Hepatic stellate cell (primary cell): ENCODE results near the gene PPP2R1B.
A peak's percentile ranks its signal among the peaks of the same experiment; 100 is the strongest.
"Not testable (repeated sequence)": the region's sequence is repeated elsewhere in the genome, so short reads cannot be mapped to it uniquely, and the experiment has no call there.

Experiments used
- DNase-seq: peaks from one replicate; pipeline ENCODE4 v3.0.0; 2011; ENCODE audit warnings: low spot score

The PPP2R1B gene

GRCh38 chr11:111726301-111726713 lies 39.9 kb downstream of the PPP2R1B start:
- DNase-seq, result no peak

- no peak for DNase-seq
These were observed 40.6 kb downstream of the PPP2R1B start for GRCh38 chr11:111725621-111726020.

- no peak for DNase-seq
These were observed 41.5 kb downstream of the PPP2R1B start for GRCh38 chr11:111724615-111725129.

GRCh38 chr11:111723595-111723994 lies 42.6 kb downstream of the PPP2R1B start:
- no peak for DNase-seq

GRCh38 chr11:111722501-111722900 lies 43.7 kb downstream of the PPP2R1B start:
- DNase-seq, result no peak

- no peak for DNase-seq
These were observed 45.2 kb downstream of the PPP2R1B start for GRCh38 chr11:111720801-111721494.

- no peak for DNase-seq
These were observed 46.8 kb downstream of the PPP2R1B start for GRCh38 chr11:111719379-111719778.

GRCh38 chr11:111718859-111719258 lies 47.3 kb downstream of the PPP2R1B start:
- DNase-seq, result no peak

- DNase-seq, result no peak
These were observed 47.8 kb downstream of the PPP2R1B start for GRCh38 chr11:111718436-111718835.

- not testable (repeated sequence) for DNase-seq
These were observed 48.5 kb downstream of the PPP2R1B start for GRCh38 chr11:111717660-111718059.

GRCh38 chr11:111715142-111715816 lies 50.9 kb downstream of the PPP2R1B start:
- no peak for DNase-seq

GRCh38 chr11:111714522-111714921 lies 51.7 kb downstream of the PPP2R1B start:
- no peak for DNase-seq

- DNase-seq, result no peak
These were observed 58.5 kb downstream of the PPP2R1B start for GRCh38 chr11:111707691-111708067.

GRCh38 chr11:111707039-111707690 lies 59.0 kb downstream of the PPP2R1B start:
- no peak for DNase-seq

GRCh38 chr11:111703576-111703975 lies 62.6 kb downstream of the PPP2R1B start:
- no peak for DNase-seq

- DNase-seq, result no peak
These were observed 63.6 kb downstream of the PPP2R1B start for GRCh38 chr11:111702623-111703022.

GRCh38 chr11:111700162-111700561 lies 66.0 kb downstream of the PPP2R1B start:
- DNase-seq, result no peak

GRCh38 chr11:111699579-111700156 lies 66.5 kb downstream of the PPP2R1B start:
- no peak for DNase-seq

- no peak for DNase-seq
These were observed 67.2 kb downstream of the PPP2R1B start for GRCh38 chr11:111698852-111699559.

GRCh38 chr11:111697933-111698371 lies 68.2 kb downstream of the PPP2R1B start:
- no peak for DNase-seq

- DNase-seq, result peak; percentile 36
These were observed 69.6 kb downstream of the PPP2R1B start for GRCh38 chr11:111696556-111696955.

- DNase-seq, result peak; percentile 56
These were observed 71.3 kb downstream of the PPP2R1B start for GRCh38 chr11:111694851-111695250.
